ENCODE data around the gene FAM110A.
A peak's percentile ranks its signal among the peaks of the same experiment; 100 is the strongest.
"Not testable (repeated sequence)": the region's sequence is repeated elsewhere in the genome, so short reads cannot be mapped to it uniquely, and the experiment has no call there.

Gene FAM110A

DNA sequence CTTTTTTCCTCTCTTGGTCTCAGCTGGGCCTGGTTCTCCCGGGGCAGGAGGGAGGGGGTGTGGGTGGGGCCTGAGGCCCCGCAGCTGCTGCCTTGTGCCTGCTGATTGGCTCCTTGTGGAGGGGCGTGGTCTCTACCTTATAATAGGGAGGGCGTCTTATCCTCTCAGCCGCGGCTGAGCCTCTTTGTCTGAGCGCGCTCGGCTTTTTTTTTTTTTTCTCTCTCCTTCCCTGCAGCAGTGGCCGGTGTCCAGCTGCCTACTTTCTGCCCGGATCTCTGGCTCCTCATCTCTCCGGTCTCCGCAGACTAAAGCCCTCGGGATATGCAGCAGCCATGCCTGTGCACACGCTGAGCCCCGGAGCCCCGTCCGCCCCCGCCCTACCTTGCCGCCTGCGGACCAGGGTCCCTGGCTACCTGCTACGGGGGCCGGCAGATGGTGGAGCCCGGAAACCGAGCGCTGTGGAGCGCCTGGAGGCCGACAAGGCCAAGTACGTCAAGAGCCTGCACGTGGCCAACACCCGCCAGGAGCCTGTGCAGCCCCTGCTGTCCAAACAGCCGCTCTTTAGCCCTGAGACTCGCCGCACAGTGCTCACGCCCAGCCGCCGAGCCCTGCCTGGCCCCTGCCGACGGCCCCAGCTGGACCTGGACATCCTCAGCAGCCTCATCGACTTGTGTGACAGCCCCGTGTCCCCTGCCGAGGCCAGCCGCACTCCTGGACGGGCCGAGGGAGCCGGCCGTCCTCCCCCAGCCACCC is 11.1 kb downstream of the FAM110A start:
- DNase-seq (ENCODE audit: low read depth in 2 of 2): peak; percentile 75 to 89

DNA sequence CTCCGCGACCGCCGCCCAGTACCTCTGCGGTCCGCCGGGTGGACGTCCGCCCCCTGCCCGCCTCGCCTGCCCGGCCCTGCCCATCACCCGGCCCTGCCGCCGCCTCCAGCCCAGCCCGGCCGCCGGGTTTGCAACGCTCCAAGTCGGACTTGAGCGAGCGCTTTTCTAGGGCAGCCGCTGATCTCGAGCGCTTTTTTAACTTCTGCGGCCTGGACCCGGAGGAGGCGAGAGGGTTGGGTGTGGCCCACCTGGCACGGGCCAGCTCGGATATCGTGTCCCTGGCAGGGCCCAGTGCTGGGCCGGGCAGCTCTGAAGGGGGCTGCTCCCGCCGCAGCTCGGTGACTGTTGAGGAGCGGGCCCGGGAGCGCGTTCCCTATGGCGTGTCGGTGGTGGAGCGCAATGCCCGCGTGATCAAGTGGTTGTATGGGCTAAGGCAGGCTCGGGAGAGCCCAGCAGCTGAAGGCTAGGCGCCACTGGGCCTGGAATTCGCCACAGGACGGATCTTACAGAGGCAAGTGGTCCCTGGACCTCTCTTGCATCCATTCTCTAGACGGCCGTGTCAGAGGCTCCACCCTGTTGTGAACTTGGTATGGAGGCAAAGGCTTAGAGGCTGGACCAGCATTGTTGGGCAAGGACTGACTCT is 11.8 kb downstream of the FAM110A start:
- DNase-seq (ENCODE audit: low read depth in 2 of 2): no peak

DNA sequence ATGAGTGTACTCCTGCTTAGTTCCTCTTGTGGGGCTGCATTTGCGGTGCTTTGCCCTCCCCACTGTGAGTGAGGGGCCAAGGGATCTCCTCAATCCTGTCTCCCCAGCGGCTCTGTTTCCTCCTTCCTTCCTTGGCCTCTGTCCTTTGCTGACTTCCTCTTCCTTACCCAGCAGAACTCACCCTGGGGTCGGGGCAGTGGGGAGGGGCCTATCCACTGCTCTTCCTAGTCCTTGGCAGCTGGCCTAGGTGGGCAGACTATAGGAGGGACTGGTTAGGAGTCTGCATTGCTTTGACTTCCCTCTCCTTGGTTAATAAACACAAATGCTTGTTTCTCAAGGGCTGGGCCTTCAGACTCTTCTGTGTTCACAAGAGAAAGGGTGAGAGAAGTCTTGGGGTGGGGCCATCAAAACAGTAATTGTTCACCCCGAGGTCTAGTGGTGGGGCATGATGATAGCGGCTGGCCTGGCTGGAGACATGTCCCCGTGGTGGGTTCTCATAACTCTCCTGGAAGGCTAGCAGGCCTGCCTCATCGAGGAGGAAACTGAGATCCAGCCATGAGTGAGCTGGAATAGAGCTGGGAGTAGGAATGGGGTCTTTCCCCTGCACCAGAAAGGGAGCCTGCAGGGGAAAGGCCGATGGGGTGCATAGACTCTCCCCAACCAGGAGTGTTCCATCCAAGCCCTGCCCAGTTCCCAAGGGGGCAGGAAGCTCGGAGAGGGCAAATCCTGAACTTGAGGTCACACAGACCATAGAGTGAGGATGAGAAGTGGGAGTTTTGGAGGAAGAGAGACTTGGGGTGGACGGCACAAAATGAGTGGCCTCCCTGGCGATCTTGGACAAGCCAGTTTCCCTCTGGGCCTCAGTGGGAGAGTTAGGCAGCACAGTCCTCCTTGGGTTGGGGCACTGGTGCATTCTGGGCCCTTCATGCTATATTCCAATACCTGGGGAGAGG is 12.7 kb downstream of the FAM110A start:
- no peak for DNase-seq (ENCODE audit: low read depth in 2 of 2)

DNA sequence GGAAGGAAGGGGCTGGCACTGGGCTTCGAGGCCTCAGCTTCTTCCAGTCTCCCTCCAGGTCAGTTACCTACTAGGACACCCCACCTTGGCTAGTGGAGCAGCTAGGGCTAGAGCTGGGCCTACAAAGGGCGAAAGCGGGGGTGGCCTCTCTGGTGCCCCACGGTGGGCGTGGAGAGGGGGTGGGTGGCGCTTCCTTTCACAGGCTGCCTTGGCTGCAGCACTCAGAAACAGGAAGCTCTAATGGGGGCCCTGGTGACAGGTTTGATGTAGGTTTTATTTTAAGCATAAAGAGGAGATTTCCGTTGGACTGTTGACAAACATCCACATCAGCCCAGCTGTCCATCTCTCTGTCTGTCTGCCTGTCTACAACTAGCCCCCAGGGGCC is 13.4 kb downstream of the FAM110A start:
- peak in 1 of 2 experiments; percentile 32 for DNase-seq (ENCODE audit: low read depth in 2 of 2)

DNA sequence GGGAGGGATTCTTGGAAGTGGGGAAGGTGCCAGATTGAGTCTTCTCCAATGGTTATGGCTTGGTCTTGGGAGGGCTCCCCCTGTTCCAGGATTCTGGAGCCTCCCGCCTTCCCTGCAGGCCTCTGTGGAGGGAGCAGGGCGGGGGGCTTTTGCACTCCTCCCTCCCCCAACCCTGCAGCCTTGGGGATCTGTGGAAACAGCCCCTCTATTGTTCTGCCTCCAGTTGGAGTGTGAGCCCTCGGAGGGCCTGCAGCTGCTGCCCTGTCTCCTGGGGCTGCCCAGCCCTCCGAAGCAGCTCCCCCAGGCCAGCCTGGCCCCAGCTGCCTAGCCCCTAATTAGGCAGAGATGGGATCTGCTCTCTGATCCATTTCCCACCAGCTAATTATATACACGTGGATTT is 14.7 kb downstream of the FAM110A start:
- DNase-seq (ENCODE audit: low read depth in 2 of 2): no peak

DNA sequence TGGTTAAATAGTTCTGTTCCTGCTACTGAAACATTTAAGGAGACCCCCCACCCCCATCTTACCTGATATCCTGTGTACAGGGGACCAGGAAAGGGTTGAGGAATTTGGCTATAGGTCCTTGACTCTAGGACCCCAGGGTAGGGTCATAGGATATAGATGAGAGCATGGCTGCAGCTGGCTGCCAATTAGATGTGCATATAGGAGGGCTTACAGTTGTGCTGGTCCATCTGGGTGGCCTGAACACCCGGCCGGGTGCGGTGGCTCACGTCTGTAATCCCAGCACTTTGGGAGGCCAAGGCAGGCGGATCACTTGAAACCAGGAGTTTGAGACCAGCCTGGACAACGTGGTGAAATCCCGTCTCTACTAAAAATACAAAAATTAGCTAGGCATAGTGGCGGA is 15.2 kb downstream of the FAM110A start:
- not testable (repeated sequence) for DNase-seq (ENCODE audit: low read depth in 2 of 2)

DNA sequence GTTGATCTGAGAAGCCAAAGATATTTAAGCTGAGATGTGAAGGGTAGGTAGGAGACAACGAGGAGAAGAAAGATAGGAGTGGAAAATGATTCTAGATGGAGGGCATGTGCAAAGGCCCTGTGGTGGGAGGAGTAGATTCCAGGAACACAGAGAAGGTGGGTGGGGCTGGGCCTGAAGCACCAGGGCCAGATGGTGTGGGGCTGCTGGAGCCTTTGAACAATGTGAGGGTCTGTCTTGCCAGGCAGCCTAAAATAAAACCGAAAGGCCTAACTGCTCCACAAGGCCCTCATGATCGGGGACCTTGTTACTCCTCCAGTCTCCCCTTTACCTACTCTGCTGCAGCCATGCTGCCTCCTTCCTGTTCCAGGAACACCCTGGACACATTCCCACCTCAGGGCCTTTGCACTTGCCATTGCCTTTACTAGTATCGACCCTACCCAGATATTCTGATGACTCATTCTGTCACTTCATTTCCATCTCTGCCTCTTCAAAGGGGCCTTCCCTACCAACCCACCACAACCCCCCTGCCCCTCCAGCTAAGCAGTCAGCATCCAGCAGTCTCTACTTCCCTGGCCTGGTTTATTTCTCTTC is 20.0 kb downstream of the FAM110A start:
- DNase-seq (ENCODE audit: low read depth in 2 of 2): no peak

DNA sequence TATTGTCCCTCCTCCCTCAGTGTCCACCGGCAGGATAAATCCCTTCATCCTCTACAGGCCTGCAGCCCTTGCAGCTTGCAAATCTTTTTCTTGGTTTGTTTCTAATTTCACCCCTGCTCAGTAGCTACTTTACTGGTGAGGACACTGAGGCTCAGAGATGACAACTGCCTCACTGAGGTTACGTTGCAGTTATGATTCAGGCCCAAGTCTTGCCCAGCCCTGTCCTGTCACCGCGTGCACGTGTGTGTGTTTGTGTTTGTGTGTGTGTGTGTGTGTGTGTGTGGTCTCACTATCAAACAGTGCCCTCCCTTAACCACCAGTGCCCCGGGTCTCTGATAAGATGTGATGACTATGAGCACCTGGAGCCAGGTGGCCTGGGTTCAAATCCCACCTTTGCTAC is 21.1 kb downstream of the FAM110A start:
- no peak for DNase-seq (ENCODE audit: low read depth in 2 of 2)

DNA sequence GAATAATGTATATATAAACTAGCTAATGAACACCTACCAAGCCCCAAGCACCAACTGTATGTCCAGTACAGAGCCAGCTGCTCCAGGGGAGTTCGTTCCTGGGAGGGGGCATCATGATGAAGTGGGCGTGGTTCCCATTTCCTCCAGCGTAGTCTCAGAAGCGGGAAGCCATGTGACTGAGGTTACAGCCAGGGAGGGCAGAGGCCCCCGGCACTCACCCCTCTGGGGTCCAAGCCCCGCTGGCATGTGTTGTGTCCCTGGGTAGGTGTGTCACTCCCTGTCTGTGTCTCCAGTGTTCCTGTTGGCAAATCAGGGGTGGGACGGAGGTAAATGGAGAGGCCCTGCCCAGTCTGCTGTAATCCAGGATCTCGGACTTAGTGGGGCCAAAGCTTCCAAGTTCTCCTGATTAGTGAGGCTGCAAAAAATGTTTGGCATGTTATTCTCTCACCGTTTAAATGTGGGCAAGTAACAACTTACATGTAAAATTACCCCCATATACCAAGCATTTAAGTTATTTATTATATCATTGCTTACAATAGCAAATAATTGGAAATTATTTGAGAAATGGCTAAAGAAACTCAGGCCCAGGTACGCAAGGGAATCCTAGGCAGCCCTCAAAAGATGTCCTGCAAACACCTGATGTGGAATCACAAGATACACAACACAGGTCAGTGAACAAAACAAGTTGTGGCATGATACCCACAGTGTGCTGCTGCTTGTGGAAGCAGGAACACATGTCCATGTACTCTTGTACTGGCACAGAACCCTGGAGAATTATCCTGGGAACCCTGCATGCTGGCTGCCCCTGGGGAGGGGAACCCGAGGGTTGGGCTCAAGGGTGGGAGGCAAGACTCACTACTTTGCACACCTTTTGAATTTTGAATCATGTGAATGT is 22.2 kb downstream of the FAM110A start:
- no peak for DNase-seq (ENCODE audit: low read depth in 2 of 2)

DNA sequence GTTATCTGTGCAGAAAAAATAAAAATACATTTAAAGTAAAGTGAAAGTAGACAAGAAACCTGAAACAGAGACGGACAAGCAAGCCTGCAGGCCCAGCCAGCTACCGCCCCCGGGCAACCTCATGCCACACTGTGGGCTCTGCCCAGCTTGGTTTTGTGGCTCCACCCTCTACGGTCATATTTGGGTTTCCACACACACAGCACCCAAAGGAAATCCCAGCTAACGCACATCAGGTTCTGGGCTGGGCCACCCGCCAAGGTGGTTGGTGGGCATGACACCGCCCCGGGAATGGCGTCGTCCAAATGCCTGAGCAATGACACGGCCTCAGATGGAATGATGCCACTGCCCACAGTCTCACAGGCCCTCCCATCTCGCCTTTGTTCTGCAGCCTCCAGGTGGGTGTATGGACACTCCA is 22.9 kb downstream of the FAM110A start:
- DNase-seq (ENCODE audit: low read depth in 2 of 2): peak in 1 of 2 experiments; percentile 29

DNA sequence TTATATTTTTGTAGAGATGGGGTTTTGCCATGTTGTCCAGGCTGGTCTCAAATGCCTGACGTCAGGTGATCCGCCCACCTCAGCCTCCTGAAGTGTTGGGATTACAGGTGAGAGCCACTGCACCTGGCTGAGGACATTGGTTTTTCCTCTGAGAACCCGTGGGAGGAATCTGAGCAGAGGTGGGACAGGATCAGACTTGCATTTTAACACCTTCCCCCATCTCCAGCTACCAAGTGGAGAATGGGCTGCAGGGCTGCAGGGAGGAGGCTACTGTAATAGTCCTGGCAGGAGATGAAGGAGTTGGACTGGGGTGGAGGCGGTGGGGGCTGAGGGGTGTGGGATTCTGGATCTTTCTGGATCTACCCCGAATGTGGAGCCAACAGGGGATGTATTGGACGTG is 24.5 kb downstream of the FAM110A start:
- DNase-seq (ENCODE audit: low read depth in 2 of 2): no peak

DNA sequence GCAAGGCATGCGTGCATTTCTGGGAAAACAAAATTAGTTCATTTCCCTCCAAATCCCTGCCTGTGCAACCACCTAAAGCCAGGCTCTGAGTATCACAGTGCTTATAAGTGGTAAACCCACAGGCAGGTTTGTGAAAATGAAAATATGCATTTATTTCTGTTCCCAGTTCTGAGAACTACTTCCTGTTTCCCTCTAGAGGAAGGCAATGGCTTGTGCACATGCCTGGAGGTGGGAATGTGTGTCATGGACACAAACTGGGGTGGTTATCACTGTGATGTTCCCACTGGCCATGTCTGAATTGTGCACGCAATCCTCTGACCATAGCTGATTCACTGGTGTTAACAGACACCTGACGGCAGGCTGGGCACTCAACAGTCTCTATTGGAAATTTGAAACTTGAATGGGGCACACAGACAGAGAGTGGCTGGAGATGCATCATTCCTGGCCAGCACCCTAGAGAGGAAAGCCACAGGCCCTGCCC is 26.3 kb downstream of the FAM110A start:
- DNase-seq (ENCODE audit: low read depth in 2 of 2): no peak

DNA sequence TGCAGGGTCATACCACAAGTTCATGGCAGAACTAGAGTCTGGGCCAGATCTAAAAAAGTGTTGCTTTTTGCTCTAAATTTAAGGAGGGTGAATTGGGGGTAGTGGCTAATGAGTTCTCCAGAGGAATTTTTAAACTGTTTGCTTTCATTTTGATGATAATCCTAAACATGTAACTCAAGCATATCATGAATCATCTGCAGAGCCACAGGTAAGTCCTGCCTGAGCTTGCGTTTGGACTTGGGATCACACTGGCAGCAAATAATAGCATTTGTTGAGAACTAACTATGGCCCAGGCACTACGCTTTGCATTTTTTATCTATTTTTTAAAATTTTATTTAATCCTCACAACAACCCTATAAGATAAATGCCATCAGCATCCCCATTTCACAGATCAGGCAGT is 27.4 kb downstream of the FAM110A start:
- no peak for DNase-seq (ENCODE audit: low read depth in 2 of 2)

DNA sequence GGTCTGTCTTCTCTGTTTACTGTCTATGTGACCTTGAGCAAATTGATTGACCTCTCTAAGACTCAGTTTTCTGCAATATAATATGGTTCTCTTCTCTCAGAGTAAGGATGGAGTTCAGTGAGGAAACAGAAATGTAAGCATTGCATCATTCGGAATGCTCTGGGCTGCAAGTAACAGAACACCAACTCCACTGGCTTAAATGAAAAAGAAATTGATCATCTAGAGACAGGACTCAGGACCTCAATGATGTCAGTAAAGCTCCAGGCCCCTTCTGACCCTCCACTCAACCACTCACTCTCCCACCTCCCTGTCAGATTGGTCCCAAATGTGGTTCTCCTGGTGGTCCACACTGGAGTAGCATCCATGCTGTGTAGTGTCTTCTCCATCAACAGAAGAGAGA is 31.9 kb downstream of the FAM110A start:
- DNase-seq (ENCODE audit: low read depth in 2 of 2): no peak

DNA sequence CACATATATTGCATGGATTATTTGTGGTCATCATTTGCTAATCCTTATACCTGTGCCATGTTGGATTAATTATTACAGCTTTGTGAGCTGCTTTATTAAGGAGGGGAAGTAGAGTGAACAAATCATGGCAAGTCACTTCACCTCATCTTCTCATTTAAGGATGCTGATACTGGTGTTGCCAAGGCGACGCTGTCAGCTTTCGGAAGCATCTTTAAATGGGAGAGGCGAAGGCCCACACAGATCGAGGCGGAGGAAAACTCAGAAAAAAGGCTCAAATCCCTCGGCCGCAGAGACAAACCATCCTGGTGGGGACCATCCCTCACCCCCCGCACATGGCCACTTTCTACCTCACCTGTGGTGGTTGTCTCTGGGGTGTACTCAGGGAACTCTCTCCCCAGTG is 34.8 kb downstream of the FAM110A start:
- DNase-seq (ENCODE audit: low read depth in 2 of 2): no peak

DNA sequence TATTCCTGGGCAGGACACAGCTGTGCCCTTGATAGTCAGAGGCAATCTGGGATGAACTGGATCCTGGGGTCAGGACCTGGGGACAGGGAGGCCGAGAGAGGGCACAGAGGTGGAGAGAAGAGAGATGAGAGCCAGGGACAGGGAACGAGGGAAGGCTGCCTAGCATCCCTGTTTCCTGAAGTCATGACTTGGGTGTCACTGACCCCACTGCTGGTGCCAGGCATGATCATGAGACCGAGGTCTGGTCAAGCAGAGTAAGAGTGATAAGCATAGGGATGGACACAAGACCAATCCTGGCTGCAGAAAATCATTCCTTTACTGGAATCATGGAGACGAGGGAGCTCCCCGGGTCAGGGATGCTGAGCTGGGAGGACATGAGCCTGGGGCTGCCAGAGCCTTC is 36.1 kb downstream of the FAM110A start:
- no peak for DNase-seq (ENCODE audit: low read depth in 2 of 2)

DNA sequence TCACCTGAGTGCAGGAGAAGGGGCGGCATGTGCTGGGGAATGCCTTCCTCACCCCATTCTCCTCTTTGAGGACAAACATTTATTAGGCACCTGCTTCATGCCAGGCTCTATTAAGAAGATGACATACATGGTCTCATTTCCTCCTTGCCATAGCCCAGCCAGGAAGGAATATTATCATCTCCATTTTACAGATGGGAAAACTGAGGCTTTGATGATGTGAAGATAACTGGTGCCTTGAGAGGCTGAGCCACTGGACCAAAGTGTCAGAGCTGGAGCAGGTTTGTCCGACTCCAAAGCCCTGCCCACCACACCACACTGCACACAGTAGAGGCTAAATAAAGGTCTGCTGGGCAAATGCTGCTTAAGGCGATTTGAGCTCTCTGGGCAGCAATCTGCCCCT is 37.2 kb downstream of the FAM110A start:
- no peak for DNase-seq (ENCODE audit: low read depth in 2 of 2)

DNA sequence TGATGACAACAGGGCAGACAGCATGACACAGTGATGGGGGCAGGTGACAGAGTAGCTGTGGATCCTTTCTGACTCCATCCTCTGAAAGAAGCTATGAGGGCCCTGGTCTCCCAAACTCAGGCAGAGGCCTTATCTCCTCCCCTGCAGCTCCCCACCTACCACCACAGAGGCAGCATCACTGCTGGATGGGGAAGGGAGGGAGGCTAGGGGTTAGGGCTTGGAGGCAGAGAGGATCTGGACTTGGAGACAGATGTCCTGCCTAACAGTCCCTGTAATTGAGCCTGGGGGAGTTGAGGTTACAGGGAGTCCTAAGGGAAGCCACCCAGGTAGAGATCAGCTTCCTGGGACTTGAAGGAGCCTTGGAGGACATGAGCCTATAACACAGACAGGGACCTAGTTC is 37.9 kb downstream of the FAM110A start:
- no peak for DNase-seq (ENCODE audit: low read depth in 2 of 2)

DNA sequence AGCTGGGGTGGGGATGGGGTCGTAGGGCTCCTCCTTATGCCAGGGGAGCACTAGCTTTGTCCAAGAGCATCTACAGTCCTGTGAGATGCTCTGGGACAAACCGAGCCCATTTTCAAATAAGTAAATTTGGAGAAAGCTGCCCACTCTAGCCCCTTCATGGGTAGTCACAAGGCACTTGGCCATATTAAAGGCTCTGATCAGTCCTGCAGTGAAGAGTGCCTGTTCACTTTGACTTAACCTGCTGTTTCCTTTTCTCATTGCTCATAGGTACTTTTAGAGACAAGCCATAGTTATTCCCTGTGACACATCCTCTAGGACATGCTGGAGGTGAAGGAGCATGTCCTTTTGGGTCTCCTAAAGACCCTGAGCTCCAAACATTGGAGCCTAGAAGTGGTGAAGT is 38.4 kb downstream of the FAM110A start:
- no peak for DNase-seq (ENCODE audit: low read depth in 2 of 2)

DNA sequence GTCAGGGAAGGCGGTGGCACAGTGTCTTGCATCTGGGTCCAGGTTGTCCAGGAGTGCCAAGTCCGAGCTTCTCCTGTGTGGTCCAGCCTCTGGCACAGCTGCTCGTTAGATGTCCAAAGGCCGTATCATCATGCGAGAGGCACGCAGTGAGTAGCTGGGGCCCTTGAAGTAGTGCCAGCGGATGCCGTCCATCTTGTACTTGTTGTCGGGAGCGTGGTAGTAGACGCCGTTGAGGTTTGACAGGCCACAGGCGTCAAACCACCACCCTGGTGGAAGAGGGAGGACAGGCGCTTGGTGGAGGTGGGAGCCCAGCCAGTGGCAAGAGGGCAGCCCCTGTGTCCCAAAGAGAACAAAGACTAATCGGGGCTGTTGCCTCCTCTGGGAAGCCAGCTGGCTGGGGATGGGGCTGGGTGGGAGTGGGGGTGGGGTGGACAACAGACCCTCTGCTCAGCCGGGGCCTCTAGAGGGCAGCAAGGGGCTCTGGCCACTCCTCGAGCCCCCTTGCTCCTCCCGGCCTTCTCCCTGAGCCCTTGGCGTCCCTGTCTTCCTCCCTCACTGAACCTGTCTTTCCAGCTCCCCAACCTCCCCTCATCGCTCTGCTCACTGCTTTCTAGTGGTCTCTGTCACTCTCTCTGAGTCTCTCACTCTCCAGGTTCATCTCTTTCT is 39.5 kb downstream of the FAM110A start:
- no peak for DNase-seq (ENCODE audit: low read depth in 2 of 2)
